IMR-90 (cell line): ENCODE data around the gene FCRL1. TPM values are rescaled to one million over a fixed set of nuclear protein-coding genes. Genes with fewer than 3 reads are reported as not detected.

Experiments
- ATAC-seq: fragments of 200-7000 bp; cut with Tn5 transposase; 2 replicates; pipeline ENCODE4 v1.9.1; 2020; ENCODE audit warnings: low read depth, mild to moderate bottlenecking, moderate library complexity
- BruUV-seq: library from RNA; stranded (reverse); fragments of 400-500 nt; replicated peaks from 2 replicates; lab custom pipeline; 2021; lab: Mats Ljungman, UMichigan
- CTCF ChIA-PET: fragments of 300-600 bp; formaldehyde crosslinking; extraction: SDS; loops from one replicate; lab custom pipeline; 2021; ENCODE audit warnings: antibody characterized with exemption; lab: Yijun Ruan, JAX
- POLR2A ChIA-PET: fragments of 300-600 bp; sonication (Branson Sonifier 250); formaldehyde crosslinking; loops from one replicate; lab custom pipeline; 2022; ENCODE audit warnings: antibody characterized with exemption; ENCODE audit not compliant: unreplicated experiment; lab: Charles Lee
- DNase-seq: peaks from one replicate; pipeline ENCODE4 v3.0.0; 2013
- H2AFZ ChIP-seq: replicated peaks from 2 replicates; pipeline ENCODE3; 2013; ENCODE audit warnings: low read length, mild to moderate bottlenecking; ENCODE audit not compliant: poor library complexity
- H2AK5ac ChIP-seq: 2 replicates; pipeline ENCODE4 v1.6.1; 2013; ENCODE audit warnings: low read depth, low read length, inconsistent platforms
- H2AK9ac ChIP-seq: replicated peaks from 2 replicates; pipeline ENCODE3; 2013; ENCODE audit warnings: mild to moderate bottlenecking, low read depth, low read length, moderate library complexity; ENCODE audit not compliant: poor library complexity
- H2BK120ac ChIP-seq: 2 replicates; pipeline ENCODE4 v1.6.1; 2013; ENCODE audit warnings: low read depth, low read length, inconsistent platforms
- H2BK15ac ChIP-seq: 3 replicates; pipeline ENCODE4 v1.6.1; 2013; ENCODE audit warnings: low read depth, low read length, inconsistent platforms
- H2BK20ac ChIP-seq: 2 replicates; pipeline ENCODE4 v1.6.1; 2013; ENCODE audit warnings: low read depth, mild to moderate bottlenecking, inconsistent platforms, low read length, moderate library complexity
- H2BK5ac ChIP-seq: 2 replicates; pipeline ENCODE4 v1.6.1; 2013; ENCODE audit warnings: mild to moderate bottlenecking, low read depth, low read length, inconsistent platforms; ENCODE audit not compliant: poor library complexity, severe bottlenecking
- H3K14ac ChIP-seq: replicated peaks from 2 replicates; pipeline ENCODE4 v1.6.1; 2013; ENCODE audit warnings: low read depth, low read length, inconsistent platforms
- H3K18ac ChIP-seq: 2 replicates; pipeline ENCODE4 v1.6.1; 2013; ENCODE audit warnings: low read depth, low read length, control low read depth
- H3K23ac ChIP-seq: 2 replicates; pipeline ENCODE4 v1.6.1; 2013; ENCODE audit warnings: low read depth, low read length, inconsistent platforms
- H3K27ac ChIP-seq: 2 replicates; pipeline ENCODE4 v1.5.1; 2013; ENCODE audit warnings: mild to moderate bottlenecking, control low read depth, low read length; ENCODE audit not compliant: insufficient read depth
- H3K27me3 ChIP-seq: 2 replicates; pipeline ENCODE4 v1.6.1; 2013; ENCODE audit warnings: low read length; ENCODE audit not compliant: control insufficient read depth, insufficient read depth
- H3K36me3 ChIP-seq: 2 replicates; pipeline ENCODE4 v1.6.1; 2013; ENCODE audit warnings: low read length, mixed read lengths; ENCODE audit not compliant: control insufficient read depth, insufficient read depth
- H3K4ac ChIP-seq: 2 replicates; pipeline ENCODE4 v1.6.1; 2013; ENCODE audit warnings: low read depth, low read length, inconsistent platforms
- H3K4me1 ChIP-seq: 2 replicates; pipeline ENCODE4 v1.6.1; 2013; ENCODE audit warnings: low read length, mixed read lengths; ENCODE audit not compliant: control insufficient read depth, insufficient read depth
- H3K4me2 ChIP-seq: 2 replicates; pipeline ENCODE4 v1.6.1; 2013; ENCODE audit warnings: low read depth, mild to moderate bottlenecking, control low read depth, low read length, moderate library complexity
- H3K4me3 ChIP-seq: 2 replicates; pipeline ENCODE4 v1.5.1; 2013; ENCODE audit warnings: low read depth, mild to moderate bottlenecking, control low read depth, low read length, moderate library complexity; ENCODE audit not compliant: insufficient read depth
- H3K56ac ChIP-seq: 2 replicates; pipeline ENCODE4 v1.6.1; 2013; ENCODE audit warnings: low read length, inconsistent platforms; ENCODE audit not compliant: insufficient read depth; ENCODE audit errors: extremely low read depth
- H3K79me1 ChIP-seq, 2 experiments: 2 replicates each; pipeline ENCODE4 v1.6.1; 2013; ENCODE audit warnings: low read length in 2 of 2, inconsistent platforms in 1 of 2, low read depth in 1 of 2
- H3K9ac ChIP-seq: 2 replicates; pipeline ENCODE4 v1.6.1; 2013; ENCODE audit warnings: low read depth, low read length, control low read depth
- H3K9me1 ChIP-seq: 2 replicates; pipeline ENCODE4 v1.6.1; 2013; ENCODE audit warnings: low read length, inconsistent platforms; ENCODE audit not compliant: insufficient read depth
- H3K9me3 ChIP-seq: 2 replicates; pipeline ENCODE4 v1.6.1; 2013; ENCODE audit warnings: low read length; ENCODE audit not compliant: control insufficient read depth, insufficient read depth
- H4K20me1 ChIP-seq: 2 replicates; pipeline ENCODE4 v1.6.1; 2013; ENCODE audit warnings: low read length, inconsistent platforms; ENCODE audit not compliant: insufficient read depth
- H4K5ac ChIP-seq: 2 replicates; pipeline ENCODE4 v1.6.1; 2013; ENCODE audit warnings: mild to moderate bottlenecking, low read depth, low read length, control low read depth
- H4K8ac ChIP-seq, 2 experiments: 2 replicates each; pipeline ENCODE4 v1.6.1; 2013; ENCODE audit warnings: low read depth in 2 of 2, low read length in 2 of 2, control low read depth in 1 of 2, inconsistent platforms in 1 of 2
- H4K91ac ChIP-seq: 2 replicates; pipeline ENCODE4 v1.6.1; 2013; ENCODE audit warnings: low read depth, low read length, inconsistent platforms; ENCODE audit not compliant: insufficient read depth
- BHLHE40 ChIP-seq: fragments of 150-350 bp; IDR thresholded peaks from 2 replicates; pipeline ENCODE4 v1.6.1; 2016; ENCODE audit warnings: mild to moderate bottlenecking, low read depth, low read length
- CEBPB ChIP-seq: IDR thresholded peaks from 2 replicates; pipeline ENCODE4 v1.6.1; 2012; ENCODE audit warnings: low read depth, low read length, improper control_type of control experiment
- CHD1 ChIP-seq: IDR thresholded peaks from 2 replicates; pipeline ENCODE4 v1.6.1; 2012; ENCODE audit warnings: low read depth, low read length, improper control_type of control experiment
- ELK1 ChIP-seq: fragments of 150-350 bp; IDR thresholded peaks from 2 replicates; pipeline ENCODE4 v1.6.1; 2016; ENCODE audit warnings: low read depth, mild to moderate bottlenecking, low read length, moderate library complexity, borderline replicate concordance
- FOS ChIP-seq: fragments of 150-350 bp; IDR thresholded peaks from 2 replicates; pipeline ENCODE4 v1.6.1; 2016; ENCODE audit warnings: low read depth, low read length
- MAFK ChIP-seq: IDR thresholded peaks from 2 replicates; pipeline ENCODE4 v1.6.1; 2012; ENCODE audit warnings: low read depth, low read length, improper control_type of control experiment
- MXI1 ChIP-seq: IDR thresholded peaks from 2 replicates; pipeline ENCODE4 v1.6.1; 2012; ENCODE audit warnings: low read depth, mild to moderate bottlenecking, low read length, moderate library complexity, borderline replicate concordance
- POLR2A ChIP-seq: IDR thresholded peaks from 2 replicates; pipeline ENCODE4 v1.6.1; 2012; ENCODE audit warnings: mild to moderate bottlenecking, low read depth, low read length
- RAD21 ChIP-seq: IDR thresholded peaks from 2 replicates; pipeline ENCODE4 v1.6.1; 2012; ENCODE audit warnings: low read length, improper control_type of control experiment
- RFX5 ChIP-seq: IDR thresholded peaks from 2 replicates; pipeline ENCODE4 v1.8.0; 2012; ENCODE audit warnings: low read depth, mild to moderate bottlenecking, low read length, moderate library complexity
- SMC3 ChIP-seq: fragments of 150-350 bp; IDR thresholded peaks from 2 replicates; pipeline ENCODE4 v1.6.1; 2016; ENCODE audit warnings: low read depth, mild to moderate bottlenecking, antibody characterized with exemption, low read length, moderate library complexity
- WGBS, 2 experiments: methylation state at CpG; one replicate each; pipeline versions ENCODE4 v1.1.5 to v1.1.7; 2013; ENCODE audit warnings: missing lambda C conversion rate in 2 of 2; ENCODE audit not compliant: insufficient read length in 1 of 2; ENCODE audit errors: extremely low coverage in 2 of 2; 5-methylcytosine and 5-hydroxymethylcytosine counted together
- dilution Hi-C: fragments of 300-500 bp; cut with HindIII; formaldehyde crosslinking; loops from one replicate; pipeline ENCODE4 v1.14.3; 2018; ENCODE audit warnings: low sequenced_read_pairs; ENCODE audit not compliant: unreplicated experiment
- in situ Hi-C: fragments of 300-500 bp; cut with MboI; formaldehyde crosslinking; loops from 3 replicates; pipeline ENCODE4 v1.14.3; 2019; ENCODE audit warnings: low sequenced_read_pairs, inconsistent platforms, mixed read lengths
- intact Hi-C: fragments of 100-400 bp; cut with micrococcal nuclease; formaldehyde crosslinking; loops from 2 replicates; pipeline ENCODE4 v1.10.0; 2022
- polyA plus RNA-seq, 3 experiments: library from polyadenylated mRNA; depleted of rRNA; stranded (reverse); fragments of >200 nt; gene quantifications; 2 replicates each; pipeline ENCODE4 v1.2.3, GENCODE V29; 2012; ENCODE audit warnings: low replicate concordance in 1 of 3
- total RNA-seq: library from RNA; depleted of rRNA; stranded (reverse); fragments of >200 nt; gene quantifications from 2 replicates; pipeline ENCODE4 v1.2.3, GENCODE V29; 2012
- TF ChIP-seq, protein P1 (sequence below): conservative IDR thresholded peaks from 2 replicates; pipeline ENCODE4 v1.5.1; 2012; ENCODE audit warnings: mild to moderate bottlenecking, low read depth, low read length, improper control_type of control experiment

Gene FCRL1
- total and polyA plus RNA-seq, 2 of the 4 experiments (the other 2 are of a cell fraction), result not detected

DNA sequence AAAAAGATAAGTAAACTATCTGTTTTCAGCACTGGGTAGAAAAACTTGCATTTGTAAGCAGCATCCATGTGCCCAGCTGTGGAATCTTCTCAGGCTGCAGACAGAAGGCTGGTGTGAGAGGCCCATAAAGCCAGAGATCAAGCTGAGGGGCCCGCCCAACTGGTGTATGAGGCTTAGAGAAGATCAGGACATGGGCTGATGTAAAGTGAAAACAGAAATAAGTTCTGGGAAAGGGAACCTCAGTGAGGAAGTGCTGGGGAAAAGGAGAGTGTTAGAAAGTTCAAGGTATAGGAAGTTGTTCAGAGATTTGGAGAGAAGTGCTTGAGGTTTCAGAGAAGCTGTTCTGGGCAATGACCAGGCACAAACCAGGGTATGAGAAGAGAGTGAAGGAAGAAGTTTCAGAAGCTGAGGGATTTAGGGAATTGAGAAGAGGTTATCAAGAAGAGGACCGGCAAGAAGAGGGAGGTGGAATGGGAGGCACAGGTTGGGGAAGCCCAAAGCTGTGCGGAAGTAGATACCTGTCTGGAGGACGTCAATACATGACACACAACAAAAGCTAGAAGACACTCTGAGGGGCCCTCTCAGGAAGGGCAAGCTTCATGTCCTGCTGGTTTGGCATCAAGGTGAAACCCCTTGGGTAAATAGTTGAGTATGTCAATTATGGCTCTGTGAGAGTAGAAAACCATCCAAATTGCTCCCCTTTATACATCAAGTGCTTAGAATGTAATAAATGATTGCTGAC is 24.3 kb upstream of the FCRL1 start:
- Histone ChIP-seq H3K9ac (no peak overlapping the region), H4K8ac (no peak overlapping the region), H2AK9ac (no peak overlapping the region), H2AK5ac (no peak overlapping the region), H3K9me1 (no peaks in the 10 kb centered on the region), H3K27me3 (no peaks in the 10 kb centered on the region), H2BK120ac (no peak overlapping the region), H3K14ac (no peak overlapping the region), H2BK5ac (no peak overlapping the region), H3K56ac (no peak overlapping the region), H3K36me3 (no peaks in the 10 kb centered on the region), H3K4ac (no peak overlapping the region), H4K20me1 (no peaks in the 10 kb centered on the region), H4K91ac (no peak overlapping the region), H3K4me3 (no peak overlapping the region), H3K4me2 (no peak overlapping the region), H3K27ac (no peak overlapping the region), H3K18ac (no peak overlapping the region), H2BK15ac (no peak overlapping the region), H3K4me1 (no peaks in the 10 kb centered on the region), H2BK20ac (no peak overlapping the region), H2AFZ (no peak overlapping the region), H3K9me3 (no peaks in the 10 kb centered on the region), H4K5ac (no peak overlapping the region), H3K79me1 (no peaks in the 10 kb centered on the region), H3K23ac (no peak overlapping the region)
- in situ Hi-C loops (no loop called here), dilution Hi-C loops (no loop called here), intact Hi-C loops (no loop called here)
- no peak for ATAC-seq
- TF ChIP-seq CHD1, result no peak
- no peak; the same call in 1 of the 2 replicates for TF ChIP-seq MAFK
- TF ChIP-seq ELK1, result no peak
- TF ChIP-seq RFX5, result no peak
- TF ChIP-seq SMC3, result no peak
- no peak for TF ChIP-seq CEBPB
- TF ChIP-seq BHLHE40, result no peak
- TF ChIP-seq POLR2A, result no peak
- no peak for TF ChIP-seq RAD21
- no peak for TF ChIP-seq FOS
- TF ChIP-seq, protein P1, sequence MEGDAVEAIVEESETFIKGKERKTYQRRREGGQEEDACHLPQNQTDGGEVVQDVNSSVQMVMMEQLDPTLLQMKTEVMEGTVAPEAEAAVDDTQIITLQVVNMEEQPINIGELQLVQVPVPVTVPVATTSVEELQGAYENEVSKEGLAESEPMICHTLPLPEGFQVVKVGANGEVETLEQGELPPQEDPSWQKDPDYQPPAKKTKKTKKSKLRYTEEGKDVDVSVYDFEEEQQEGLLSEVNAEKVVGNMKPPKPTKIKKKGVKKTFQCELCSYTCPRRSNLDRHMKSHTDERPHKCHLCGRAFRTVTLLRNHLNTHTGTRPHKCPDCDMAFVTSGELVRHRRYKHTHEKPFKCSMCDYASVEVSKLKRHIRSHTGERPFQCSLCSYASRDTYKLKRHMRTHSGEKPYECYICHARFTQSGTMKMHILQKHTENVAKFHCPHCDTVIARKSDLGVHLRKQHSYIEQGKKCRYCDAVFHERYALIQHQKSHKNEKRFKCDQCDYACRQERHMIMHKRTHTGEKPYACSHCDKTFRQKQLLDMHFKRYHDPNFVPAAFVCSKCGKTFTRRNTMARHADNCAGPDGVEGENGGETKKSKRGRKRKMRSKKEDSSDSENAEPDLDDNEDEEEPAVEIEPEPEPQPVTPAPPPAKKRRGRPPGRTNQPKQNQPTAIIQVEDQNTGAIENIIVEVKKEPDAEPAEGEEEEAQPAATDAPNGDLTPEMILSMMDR, result no peak
- no peak for TF ChIP-seq MXI1
- no TSS peak for BruUV-seq
- 10% methylated on average over 1 of the region's 4 CpGs; no CpG with 5 or more reads in 1 of the 2 experiments for WGBS, 2 experiments
- ChIA-PET CTCF (no interaction called here), POLR2A (no interaction called here)
- no peak for DNase-seq
